AG08395 (cell line): ENCODE data around the gene APOF.
"Not testable (repeated sequence)": the region's sequence is repeated elsewhere in the genome, so short reads cannot be mapped to it uniquely, and the experiment has no call there.

ENCODE experiments used
- DNase-seq: peaks from one replicate; pipeline ENCODE4 v3.0.0; 2012; ENCODE audit warnings: mixed read lengths, low spot score

Gene APOF

GRCh38 chr12:56366948-56367347 lies 4.3 kb upstream of the APOF start:
- DNase-seq, result no peak

- DNase-seq, result no peak
Measured at GRCh38 chr12:56361487-56362129, 1.0 kb downstream of the APOF start.

GRCh38 chr12:56359851-56360767 lies 2.5 kb downstream of the APOF start, which contains the start of gene STAT2:
Gene STAT2 (minus strand): TSS chr12:56360107. CDS start chr12:56356571, 3,536 bp downstream.
- DNase-seq, result peak; percentile 98

- DNase-seq, result peak; percentile 80
Measured at GRCh38 chr12:56358836-56359532, 3.7 kb downstream of the APOF start.

GRCh38 chr12:56351325-56351724 lies 11.3 kb downstream of the APOF start:
- DNase-seq, result no peak

- DNase-seq, result no peak
Measured at GRCh38 chr12:56350662-56351061, 12.0 kb downstream of the APOF start.

- no peak for DNase-seq
Measured at GRCh38 chr12:56348776-56349175, 13.9 kb downstream of the APOF start.

GRCh38 chr12:56347255-56347654 lies 15.4 kb downstream of the APOF start:
- DNase-seq, result not testable (repeated sequence)

- DNase-seq, result no peak
Measured at GRCh38 chr12:56346675-56347074, 16.0 kb downstream of the APOF start.

GRCh38 chr12:56342290-56342689 lies 20.4 kb downstream of the APOF start:
- DNase-seq, result not testable (repeated sequence)

GRCh38 chr12:56341616-56342015 lies 21.0 kb downstream of the APOF start:
- no peak for DNase-seq

GRCh38 chr12:56339158-56339422 lies 23.6 kb downstream of the APOF start:
- DNase-seq, result no peak

GRCh38 chr12:56338308-56339157 lies 24.1 kb downstream of the APOF start, which contains the start of gene IL23A:
Gene IL23A (plus strand): TSS chr12:56338884. CDS start chr12:56339045, 161 bp downstream.
- DNase-seq, result no peak

GRCh38 chr12:56337753-56338251 lies 24.9 kb downstream of the APOF start:
- DNase-seq, result no peak

GRCh38 chr12:56336361-56337167 lies 26.1 kb downstream of the APOF start:
- DNase-seq, result no peak

- not testable (repeated sequence) for DNase-seq
Measured at GRCh38 chr12:56335527-56335926, 27.1 kb downstream of the APOF start.

- no peak for DNase-seq
Measured at GRCh38 chr12:56334490-56334793, 28.2 kb downstream of the APOF start.

- peak; percentile 99 for DNase-seq
Measured at GRCh38 chr12:56333679-56334489, 28.8 kb downstream of the APOF start, which contains the start of gene PAN2. Gene PAN2 (minus strand): TSS chr12:56334000. CDS start chr12:56333094, 906 bp downstream.

GRCh38 chr12:56333197-56333678 lies 29.4 kb downstream of the APOF start:
- DNase-seq, result no peak
